Muscle layer of duodenum (tissue), 2 donors: ENCODE results near the gene DGKD.

Source experiments
- H3K27ac ChIP-seq: one replicate; pipeline ENCODE4 v1.7.0; 2013; ENCODE audit warnings: mild to moderate bottlenecking, low read length
- H3K27me3 ChIP-seq: one replicate; pipeline ENCODE4 v1.7.0; 2013; ENCODE audit warnings: low read depth, mild to moderate bottlenecking, control low read depth, low read length
- H3K36me3 ChIP-seq, 2 donors: one replicate each; pipeline ENCODE4 v1.7.0; 2013; ENCODE audit warnings: low read length in 2 of 2, control low read depth in 1 of 2, mild to moderate bottlenecking in 1 of 2; ENCODE audit not compliant: insufficient read depth in 2 of 2, control insufficient read depth in 1 of 2
- H3K4me1 ChIP-seq, 2 donors: one replicate each; pipeline ENCODE4 v1.7.0; 2013; ENCODE audit warnings: low read length in 2 of 2, mild to moderate bottlenecking in 2 of 2, control low read depth in 1 of 2, moderate library complexity in 1 of 2; ENCODE audit not compliant: insufficient read depth in 2 of 2, control insufficient read depth in 1 of 2
- H3K4me3 ChIP-seq, 2 donors: one replicate each; pipeline ENCODE4 v1.7.0; 2013; ENCODE audit warnings: low read length in 2 of 2, low read depth in 1 of 2, mild to moderate bottlenecking in 1 of 2
- H3K9me3 ChIP-seq, 2 donors: one replicate each; pipeline ENCODE4 v1.7.0; 2013; ENCODE audit warnings: low read length in 2 of 2, control low read depth in 1 of 2, mild to moderate bottlenecking in 1 of 2; ENCODE audit not compliant: control insufficient read depth in 1 of 2
- donor health status: healthy.

DGKD gene

GRCh38 chr2:233435436-233436190 lies 81.3 kb downstream of the DGKD start:
- no peaks in the 10 kb centered on the region for H3K27me3 ChIP-seq
- no peak overlapping the region for H3K27ac ChIP-seq
- H3K36me3 ChIP-seq: peaks cover 37 to 51% of the 10 kb centered on the region in 2 donors
- no peaks in the 10 kb centered on the region for H3K4me1 ChIP-seq
- no peaks in the 10 kb centered on the region for H3K9me3 ChIP-seq
- no peak overlapping the region for H3K4me3 ChIP-seq

GRCh38 chr2:233436191-233436581 lies 81.9 kb downstream of the DGKD start:
- H3K36me3 ChIP-seq: peaks cover 37 to 51% of the 10 kb centered on the region in 2 donors
- no peaks in the 10 kb centered on the region for H3K9me3 ChIP-seq
- no peaks in the 10 kb centered on the region for H3K4me1 ChIP-seq
- H3K27ac ChIP-seq: no peak overlapping the region
- no peak overlapping the region for H3K4me3 ChIP-seq
- H3K27me3 ChIP-seq: no peaks in the 10 kb centered on the region

- no peak overlapping the region for H3K27ac ChIP-seq
These were observed 82.6 kb downstream of the DGKD start for GRCh38 chr2:233436691-233437438.

GRCh38 chr2:233437439-233437955 lies 83.2 kb downstream of the DGKD start:
- Histone ChIP-seq H3K4me1 (no peaks in the 10 kb centered on the region), H3K36me3 (peaks cover 37 to 61% of the 10 kb centered on the region in 2 donors)

More at GRCh38 chr2:233436691-233437438, 82.6 kb downstream of the DGKD start:
- no peaks in the 10 kb centered on the region for H3K9me3 ChIP-seq
- no peaks in the 10 kb centered on the region for H3K27me3 ChIP-seq
- H3K36me3 ChIP-seq: peaks cover 37 to 55% of the 10 kb centered on the region in 2 donors
- H3K4me1 ChIP-seq: no peaks in the 10 kb centered on the region
- H3K4me3 ChIP-seq: no peak overlapping the region

GRCh38 chr2:233438573-233439147 lies 84.4 kb downstream of the DGKD start:
- H3K36me3 ChIP-seq: peaks cover 37 to 61% of the 10 kb centered on the region in 2 donors

More at GRCh38 chr2:233437439-233437955, 83.2 kb downstream of the DGKD start:
- Histone ChIP-seq H3K4me3 (no peak overlapping the region), H3K27me3 (no peaks in the 10 kb centered on the region), H3K27ac (no peak overlapping the region), H3K9me3 (no peaks in the 10 kb centered on the region)

GRCh38 chr2:233439191-233439590 lies 84.9 kb downstream of the DGKD start:
- H3K27me3 ChIP-seq: no peaks in the 10 kb centered on the region
- H3K27ac ChIP-seq: no peak overlapping the region
- no peaks in the 10 kb centered on the region for H3K9me3 ChIP-seq
- H3K4me3 ChIP-seq: no peak overlapping the region
- no peaks in the 10 kb centered on the region for H3K4me1 ChIP-seq
- peaks cover 37 to 61% of the 10 kb centered on the region in 2 donors for H3K36me3 ChIP-seq

More at GRCh38 chr2:233438573-233439147, 84.4 kb downstream of the DGKD start:
- Histone ChIP-seq H3K27me3 (no peaks in the 10 kb centered on the region), H3K4me3 (no peak overlapping the region), H3K9me3 (no peaks in the 10 kb centered on the region), H3K27ac (no peak overlapping the region), H3K4me1 (no peaks in the 10 kb centered on the region)

GRCh38 chr2:233440314-233440713 lies 86.0 kb downstream of the DGKD start:
- Histone ChIP-seq H3K36me3 (peaks cover 40 to 60% of the 10 kb centered on the region in 2 donors), H3K9me3 (no peaks in the 10 kb centered on the region), H3K4me1 (no peaks in the 10 kb centered on the region), H3K4me3 (no peak overlapping the region), H3K27me3 (no peaks in the 10 kb centered on the region), H3K27ac (no peak overlapping the region)

GRCh38 chr2:233440714-233441113 lies 86.4 kb downstream of the DGKD start:
- no peaks in the 10 kb centered on the region for H3K9me3 ChIP-seq
- no peaks in the 10 kb centered on the region for H3K27me3 ChIP-seq
- no peak overlapping the region for H3K27ac ChIP-seq
- no peaks in the 10 kb centered on the region for H3K4me1 ChIP-seq
- peaks cover 38 to 60% of the 10 kb centered on the region in 2 donors for H3K36me3 ChIP-seq
- H3K4me3 ChIP-seq: no peak overlapping the region

- Histone ChIP-seq H3K4me1 (no peaks in the 10 kb centered on the region), H3K27ac (no peak overlapping the region), H3K36me3 (peaks cover 38 to 60% of the 10 kb centered on the region in 2 donors), H3K27me3 (no peaks in the 10 kb centered on the region), H3K9me3 (no peaks in the 10 kb centered on the region), H3K4me3 (no peak overlapping the region)
These were observed 87.1 kb downstream of the DGKD start for GRCh38 chr2:233441161-233442027.

- Histone ChIP-seq H3K27me3 (no peaks in the 10 kb centered on the region), H3K36me3 (peaks cover 43 to 58% of the 10 kb centered on the region in 2 donors), H3K4me1 (no peaks in the 10 kb centered on the region), H3K27ac (no peak overlapping the region), H3K9me3 (no peaks in the 10 kb centered on the region), H3K4me3 (no peak overlapping the region)
These were observed 87.7 kb downstream of the DGKD start for GRCh38 chr2:233442028-233442310.
